Epidermal melanocyte (primary cell): ENCODE data around the gene TOX2.

ENCODE experiments used
- DNase-seq: peaks from one replicate; pipeline ENCODE4 v3.0.0; 2011; ENCODE audit warnings: low spot score; ENCODE audit not compliant: insufficient read length

TOX2 gene

GRCh38 chr20:44057698-44058675, 143.3 kb downstream of the TOX2 start:
- no peak for DNase-seq

GRCh38 chr20:44064501-44065400, 150.1 kb downstream of the TOX2 start:
- no peak for DNase-seq

- DNase-seq: no peak
These were observed 151.0 kb downstream of the TOX2 start for GRCh38 chr20:44065401-44066340.

GRCh38 chr20:44066645-44067606, 152.3 kb downstream of the TOX2 start:
- DNase-seq: no peak

- DNase-seq: no peak
These were observed 153.0 kb downstream of the TOX2 start for GRCh38 chr20:44067650-44068081.

- DNase-seq: no peak
These were observed 153.9 kb downstream of the TOX2 start for GRCh38 chr20:44068316-44069201.

GRCh38 chr20:44069203-44070011, 154.8 kb downstream of the TOX2 start:
- no peak for DNase-seq

GRCh38 chr20:44070139-44070900, 155.7 kb downstream of the TOX2 start:
- DNase-seq: no peak

- DNase-seq: no peak
These were observed 156.4 kb downstream of the TOX2 start for GRCh38 chr20:44071057-44071456.

GRCh38 chr20:44071526-44072111, 157.0 kb downstream of the TOX2 start:
- DNase-seq: no peak

- no peak for DNase-seq
These were observed 157.7 kb downstream of the TOX2 start for GRCh38 chr20:44072384-44072783.

GRCh38 chr20:44073011-44073674, 158.5 kb downstream of the TOX2 start:
- no peak for DNase-seq

GRCh38 chr20:44073675-44074071, 159.0 kb downstream of the TOX2 start:
- DNase-seq: no peak

- no peak for DNase-seq
These were observed 159.8 kb downstream of the TOX2 start for GRCh38 chr20:44074252-44075151.
